Caco-2 (cell line): ENCODE measurements around the gene ARSB. TPM values are rescaled to one million over a fixed set of nuclear protein-coding genes. Genes with fewer than 3 reads are reported as not detected.

Source experiments
- BruUV-seq: library from RNA; stranded (reverse); fragments of 400-500 nt; replicated peaks from 2 replicates; lab custom pipeline; 2021; lab: Mats Ljungman, UMichigan
- CTCF ChIA-PET: fragments of 300-600 bp; sonication (Branson Sonifier 250); formaldehyde crosslinking; loops from one replicate; lab custom pipeline; 2022; ENCODE audit warnings: antibody characterized with exemption; lab: Charles Lee
- POLR2A ChIA-PET: fragments of 300-600 bp; sonication (Branson Sonifier 250); formaldehyde crosslinking; loops from one replicate; lab custom pipeline; 2022; ENCODE audit warnings: antibody characterized with exemption; lab: Charles Lee
- DNase-seq, 2 experiments: peaks; one replicate each; pipeline versions ENCODE4 v3.0.0 to v3.0.0-alpha.2; 2020 to 2022
- H3K27me3 ChIP-seq: replicated peaks from 2 replicates; pipeline ENCODE4 v1.6.0; 2011; ENCODE audit warnings: low read length; ENCODE audit not compliant: control insufficient read depth, insufficient read depth
- H3K36me3 ChIP-seq: 2 replicates; pipeline ENCODE4 v1.5.1; 2011; ENCODE audit warnings: low read length; ENCODE audit not compliant: control insufficient read depth, insufficient read depth
- H3K4me1 ChIP-seq: fragments of 250-450 bp; sonication (Bioruptor Pico); 2 replicates; pipeline ENCODE4 v1.5.1; 2020; ENCODE audit warnings: mild to moderate bottlenecking
- H3K4me3 ChIP-seq: 2 replicates; pipeline ENCODE4 v1.5.1; 2011; ENCODE audit warnings: low read depth, mild to moderate bottlenecking, control low read depth, low read length
- H3K9me3 ChIP-seq: fragments of 250-450 bp; sonication (Bioruptor Pico); 2 replicates; pipeline ENCODE4 v1.5.1; 2020; ENCODE audit warnings: mild to moderate bottlenecking, moderate library complexity
- H3K27ac Mint-ChIP-seq: one replicate; pipeline ENCODE4 v1.8.0; 2022; ENCODE audit warnings: mixed read lengths; ENCODE audit not compliant: unreplicated experiment
- H3K27me3 Mint-ChIP-seq: one replicate; pipeline ENCODE4 v1.8.0; 2022; ENCODE audit warnings: mixed read lengths; ENCODE audit not compliant: insufficient read depth, unreplicated experiment
- H3K36me3 Mint-ChIP-seq: one replicate; pipeline ENCODE4 v1.8.0; 2022; ENCODE audit warnings: mild to moderate bottlenecking, mixed read lengths; ENCODE audit not compliant: insufficient read depth, unreplicated experiment
- H3K4me1 Mint-ChIP-seq: one replicate; pipeline ENCODE4 v1.8.0; 2022; ENCODE audit warnings: low read depth, mixed read lengths; ENCODE audit not compliant: unreplicated experiment
- H3K4me3 Mint-ChIP-seq: one replicate; pipeline ENCODE4 v1.8.0; 2022; ENCODE audit warnings: mild to moderate bottlenecking, moderate library complexity, mixed read lengths; ENCODE audit not compliant: unreplicated experiment
- H3K9me3 Mint-ChIP-seq: one replicate; pipeline ENCODE4 v1.8.0; 2022; ENCODE audit warnings: mixed read lengths; ENCODE audit not compliant: unreplicated experiment
- CTCF ChIP-seq, 2 experiments: fragments of 200-600 bp in 1 of 2; IDR thresholded peaks; 1 replicate in 1 of 2; 2 replicates in 1 of 2; pipeline versions ENCODE4 v1.5.1 to v1.8.0; 2011 to 2022; ENCODE audit warnings: antibody characterized with exemption in 1 of 2, control low read depth in 1 of 2, inconsistent platforms in 1 of 2, low read depth in 1 of 2, low read length in 1 of 2, mild to moderate bottlenecking in 1 of 2, moderate library complexity in 1 of 2; ENCODE audit not compliant: insufficient read depth in 1 of 2, severe bottlenecking in 1 of 2, unreplicated experiment in 1 of 2
- intact Hi-C: fragments of 100-400 bp; cut with micrococcal nuclease; formaldehyde crosslinking; loops from one replicate; pipeline ENCODE4 v1.10.0; 2022; ENCODE audit not compliant: unreplicated experiment
- total RNA-seq: library from RNA; stranded (reverse); gene quantifications from 2 replicates; pipeline ENCODE4 v1.2.3, GENCODE V29; 2022

Gene ARSB
- total RNA-seq, 1 experiment from 2014 or later = 17.4 TPM

GRCh38 chr5:79031485-79031867, 46.4 kb upstream of the ARSB start:
- no peaks in the 10 kb centered on the region for H3K9me3 Mint-ChIP-seq

DNA sequence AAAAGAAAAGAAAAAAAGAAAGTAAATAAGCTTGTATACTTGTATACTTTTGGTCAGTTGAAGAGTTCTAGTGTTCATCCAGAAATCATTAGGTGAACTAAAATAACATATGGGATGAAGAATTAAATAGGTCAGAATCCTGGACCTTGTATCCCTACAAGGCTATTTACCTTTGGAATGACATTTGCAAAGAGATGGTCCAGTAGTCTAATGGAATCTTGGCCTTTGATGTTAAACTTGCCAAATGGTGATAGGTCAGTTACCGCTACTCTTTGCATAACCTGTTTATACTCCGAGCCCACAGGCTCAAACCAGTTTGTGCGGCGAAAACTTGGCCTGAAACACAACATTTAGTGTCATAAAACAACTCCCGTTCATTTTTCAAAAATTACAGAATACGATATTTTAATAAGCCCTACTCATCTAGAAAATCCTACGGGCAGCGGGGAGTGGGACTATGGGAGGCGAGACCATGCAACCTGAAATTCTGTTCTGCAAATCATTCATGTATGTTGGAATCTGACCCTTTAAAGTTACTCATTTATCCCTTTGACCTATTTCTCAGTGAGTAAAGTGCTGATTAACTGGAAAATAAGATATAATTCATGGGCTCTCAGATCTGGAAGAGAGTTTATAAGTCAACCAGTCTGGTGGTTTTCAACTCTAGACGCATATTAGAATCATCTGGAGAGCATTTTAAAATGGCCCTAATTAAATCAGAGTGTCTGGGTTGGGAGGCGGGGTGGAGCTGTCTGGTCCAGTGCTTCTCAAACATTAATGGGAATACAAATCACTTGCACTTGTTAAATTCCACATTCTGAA, 45.8 kb upstream of the ARSB start:
- no peak overlapping the region for H3K4me3 Mint-ChIP-seq
- no peaks in the 10 kb centered on the region for H3K27me3 Mint-ChIP-seq
- DNase-seq = no peak
- no peaks in the 10 kb centered on the region for H3K27me3 ChIP-seq
- H3K36me3 ChIP-seq = no peaks in the 10 kb centered on the region
- CTCF ChIA-PET = interaction anchor here (0.7 kb wide), 1 partner anchor 367 kb away, joined by 3 read pairs; no protein-coding TSS in a partner anchor
- no peaks in the 10 kb centered on the region for H3K36me3 Mint-ChIP-seq
- no peaks in the 10 kb centered on the region for H3K4me1 Mint-ChIP-seq
- no peak for TF ChIP-seq CTCF (IDR thresholded peaks at IDR 0.05; ENCODE audit: insufficient read depth in 1 of 2, low read depth in 1 of 2, low read length in 1 of 2, severe bottlenecking in 1 of 2, unreplicated experiment in 1 of 2)
- POLR2A ChIA-PET = interaction anchor here (0.5 kb wide), 1 partner anchor 102 kb away, joined by 11 read pairs; no protein-coding TSS in a partner anchor
- H3K9me3 Mint-ChIP-seq = no peaks in the 10 kb centered on the region
- H3K4me1 ChIP-seq = no peaks in the 10 kb centered on the region
- no peak overlapping the region for H3K27ac Mint-ChIP-seq
- no peak overlapping the region for H3K4me3 ChIP-seq
- H3K9me3 ChIP-seq = no peaks in the 10 kb centered on the region
- no TSS peak for BruUV-seq
- intact Hi-C loops = no loop called here

More at GRCh38 chr5:79031485-79031867, 46.4 kb upstream of the ARSB start:
- Histone ChIP-seq H3K9me3 (no peaks in the 10 kb centered on the region), H3K27me3 (no peaks in the 10 kb centered on the region), H3K4me1 (no peaks in the 10 kb centered on the region), H3K4me3 (no peak overlapping the region), H3K36me3 (no peaks in the 10 kb centered on the region)
- intact Hi-C loops = no loop called here
- Mint-ChIP-seq H3K4me1 (no peaks in the 10 kb centered on the region), H3K27ac (no peak overlapping the region), H3K27me3 (no peaks in the 10 kb centered on the region), H3K36me3 (no peaks in the 10 kb centered on the region), H3K4me3 (no peak overlapping the region)
- TF ChIP-seq CTCF (IDR thresholded peaks at IDR 0.05; ENCODE audit: insufficient read depth in 1 of 2, low read depth in 1 of 2, low read length in 1 of 2, severe bottlenecking in 1 of 2, unreplicated experiment in 1 of 2) = no peak
- CTCF ChIA-PET = no interaction called here
- DNase-seq = no peak
- POLR2A ChIA-PET = no interaction called here
- no TSS peak for BruUV-seq

GRCh38 chr5:79025054-79025472, 40.0 kb upstream of the ARSB start:
- Mint-ChIP-seq H3K4me3 (peak overlapping the region; percentile 34), H3K27me3 (no peaks in the 10 kb centered on the region), H3K9me3 (no peaks in the 10 kb centered on the region), H3K27ac (no peak overlapping the region), H3K4me1 (peaks cover 10% of the 10 kb centered on the region), H3K36me3 (no peaks in the 10 kb centered on the region)
- H3K27me3 ChIP-seq = no peaks in the 10 kb centered on the region
- no peaks in the 10 kb centered on the region for H3K4me1 ChIP-seq
- H3K4me3 ChIP-seq = no peak overlapping the region
- intact Hi-C loops = loop anchor here (1.0 to 10.0 kb wide), 4 partner anchors 108 to 440 kb away; no protein-coding TSS in a partner anchor
- H3K9me3 ChIP-seq = no peaks in the 10 kb centered on the region
- POLR2A ChIA-PET = no interaction called here
- no peaks in the 10 kb centered on the region for H3K36me3 ChIP-seq
- CTCF ChIA-PET = interaction anchor here (0.5 to 10.9 kb wide), 13 partner anchors 9 to 749 kb away, joined by 3 to 245 read pairs (median 4); partner anchors contain the start of gene TENT2
- DNase-seq = peak; percentile 57 to 73
- TF ChIP-seq CTCF (IDR thresholded peaks at IDR 0.05; ENCODE audit: insufficient read depth in 1 of 2, low read depth in 1 of 2, low read length in 1 of 2, severe bottlenecking in 1 of 2, unreplicated experiment in 1 of 2) = peak; percentile 92 to 94
- BruUV-seq = no TSS peak
